Measurements from ENCODE around the gene CCNYL1. TPM values are rescaled to one million over a fixed set of nuclear protein-coding genes. Genes with fewer than 3 reads are reported as not detected.
"Not testable (repeated sequence)": the region's sequence is repeated elsewhere in the genome, so short reads cannot be mapped to it uniquely, and the experiment has no call there.

Gene CCNYL1
- total RNA-seq, 6 donors from 2014 or later: 10.9 to 27.0 (median 19.2) TPM

- no peak for TF ChIP-seq EP300 (IDR thresholded peaks at IDR 0.05)
- no peak for TF ChIP-seq POLR2AphosphoS5 (IDR thresholded peaks at IDR 0.05)
- TF ChIP-seq CTCF (IDR thresholded peaks at IDR 0.05): no peak
- no peak for TF ChIP-seq POLR2A (IDR thresholded peaks at IDR 0.05)
- H3K4me3 ChIP-seq: no peak overlapping the region
- no peak for DNase-seq
- H3K27ac ChIP-seq: no peak overlapping the region
- H3K4me1 ChIP-seq: peaks cover 0 to 12% (median 0%) of the 10 kb centered on the region in 4 donors
- ATAC-seq (ENCODE audit: low FRiP score in 2 of 2): no peak
- H3K9me3 ChIP-seq: no peaks in the 10 kb centered on the region
- H3K27me3 ChIP-seq: no peaks in the 10 kb centered on the region
- peaks cover 4 to 50% (median 12%) of the 10 kb centered on the region in 4 donors for H3K36me3 ChIP-seq
- 50 to 72% methylated on average over 2 of the region's 2 CpGs for whole genome bisulfite sequencing, 2 donors
Observed at GRCh38 chr2:207749873-207750272, 38.4 kb downstream of the CCNYL1 start.

GRCh38 chr2:207750345-207750744, 38.9 kb downstream of the CCNYL1 start:
- TF ChIP-seq CTCF (IDR thresholded peaks at IDR 0.05) (no peak), EP300 (IDR thresholded peaks at IDR 0.05) (no peak), POLR2AphosphoS5 (IDR thresholded peaks at IDR 0.05) (no peak), POLR2A (IDR thresholded peaks at IDR 0.05) (no peak)
- DNase-seq (no peak), ATAC-seq (ENCODE audit: low FRiP score in 2 of 2) (no peak)
- H3K4me1 ChIP-seq: peaks cover 0 to 12% (median 0%) of the 10 kb centered on the region in 4 donors
- H3K4me3 ChIP-seq: no peak overlapping the region
- H3K27ac ChIP-seq: no peak overlapping the region
- H3K27me3 ChIP-seq: no peaks in the 10 kb centered on the region
- 82 to 88% methylated on average over 7 of the region's 7 CpGs for WGBS, 2 donors
- no peaks in the 10 kb centered on the region for H3K9me3 ChIP-seq
- H3K36me3 ChIP-seq: peaks cover 7 to 54% (median 12%) of the 10 kb centered on the region in 4 donors

- WGBS, 2 donors: 89 to 97% methylated on average over 2 of the region's 2 CpGs
- Histone ChIP-seq H3K4me1 (peaks cover 0 to 11% (median 0%) of the 10 kb centered on the region in 4 donors), H3K27ac (no peak overlapping the region), H3K4me3 (no peak overlapping the region), H3K27me3 (no peaks in the 10 kb centered on the region), H3K9me3 (no peaks in the 10 kb centered on the region), H3K36me3 (peaks cover 7 to 54% (median 12%) of the 10 kb centered on the region in 4 donors)
- ATAC-seq (ENCODE audit: low FRiP score in 2 of 2): no peak
- DNase-seq: no peak
- TF ChIP-seq EP300 (IDR thresholded peaks at IDR 0.05) (no peak), POLR2A (IDR thresholded peaks at IDR 0.05) (no peak), POLR2AphosphoS5 (IDR thresholded peaks at IDR 0.05) (no peak), CTCF (IDR thresholded peaks at IDR 0.05) (no peak)
Observed at GRCh38 chr2:207750876-207751275, 39.4 kb downstream of the CCNYL1 start.

GRCh38 chr2:207753688-207754087, 42.2 kb downstream of the CCNYL1 start:
- not testable (repeated sequence) for DNase-seq; H3K4me3 ChIP-seq; H3K9me3 ChIP-seq; H3K27ac ChIP-seq; H3K27me3 ChIP-seq; ATAC-seq (ENCODE audit: low FRiP score in 2 of 2); H3K4me1 ChIP-seq
- WGBS, 2 donors: 83 to 87% methylated on average over 2 of the region's 2 CpGs
- peaks cover 7 to 44% (median 8%) of the 10 kb centered on the region in 4 donors for H3K36me3 ChIP-seq

- no peak for TF ChIP-seq POLR2A (IDR thresholded peaks at IDR 0.05)
- no peak for TF ChIP-seq CTCF (IDR thresholded peaks at IDR 0.05)
- no peak for TF ChIP-seq EP300 (IDR thresholded peaks at IDR 0.05)
- TF ChIP-seq POLR2AphosphoS5 (IDR thresholded peaks at IDR 0.05): no peak
- Histone ChIP-seq H3K27ac (no peak overlapping the region), H3K4me3 (no peak overlapping the region), H3K27me3 (no peaks in the 10 kb centered on the region), H3K4me1 (no peaks in the 10 kb centered on the region), H3K36me3 (peaks cover 7 to 42% (median 8%) of the 10 kb centered on the region in 4 donors), H3K9me3 (no peaks in the 10 kb centered on the region)
- WGBS, 2 donors: 93 to 94% methylated on average over 6 of the region's 6 CpGs
- ATAC-seq (ENCODE audit: low FRiP score in 2 of 2) (no peak), DNase-seq (no peak)
Observed at GRCh38 chr2:207754498-207755383, 43.3 kb downstream of the CCNYL1 start.
